Stimulated activated CD8-positive, alpha-beta memory T cell treated with anti-CD3 and anti-CD28 coated beads, Interleukin-4, amount 100 ng/mL, for 4 hours (primary cell): ENCODE data around the gene SNX6.
"Not testable (repeated sequence)": the region's sequence is repeated elsewhere in the genome, so short reads cannot be mapped to it uniquely, and the experiment has no call there.

Experiments
- DNase-seq, 2 donors: peaks; one replicate each; pipeline ENCODE4 v3.0.0-alpha.2; 2020; ENCODE audit warnings: low read depth in 2 of 2, low spot score in 1 of 2

Gene SNX6

DNA sequence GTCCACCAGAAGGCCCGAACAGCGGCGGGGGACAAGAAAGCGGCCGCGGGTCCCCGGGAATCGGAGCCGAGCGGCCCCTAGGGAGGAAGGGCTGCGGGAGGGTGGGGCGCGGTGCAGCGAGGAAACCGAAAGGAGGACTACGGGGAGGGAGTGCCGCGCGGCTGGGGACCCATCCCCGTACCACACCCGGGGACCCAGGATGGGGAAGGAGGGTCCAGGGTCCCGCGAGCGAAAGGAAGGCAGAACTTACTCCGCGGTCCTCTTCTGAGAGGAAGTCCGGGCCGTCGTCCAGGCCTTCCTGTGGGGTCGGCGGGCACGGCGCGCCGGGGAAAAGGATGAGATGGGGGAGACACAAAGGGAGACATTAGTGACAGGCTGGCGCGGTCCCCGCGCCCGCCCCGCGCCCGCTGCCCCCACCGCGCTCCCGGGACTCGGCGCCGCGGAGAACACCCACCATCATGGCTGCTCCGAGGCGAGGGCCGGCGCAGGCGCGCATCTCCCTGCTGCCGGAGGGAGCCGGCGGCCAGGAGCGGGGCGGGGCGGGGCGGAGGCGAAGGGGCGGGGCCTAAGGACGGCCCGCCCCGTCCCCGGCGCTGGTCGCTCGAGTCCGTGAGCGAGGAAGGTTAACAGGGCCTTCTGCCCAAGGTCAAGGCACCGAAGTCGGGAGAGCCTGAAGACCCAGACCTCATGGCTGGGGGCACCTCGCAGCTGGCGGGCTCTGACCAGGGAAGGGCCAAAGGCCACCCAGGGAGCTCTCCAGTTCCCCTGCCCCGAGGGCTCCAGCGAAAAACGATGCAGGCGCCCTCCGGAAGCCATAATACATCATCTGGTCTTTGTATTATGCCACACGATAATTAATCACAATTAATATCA is at the start of gene SNX6:
Gene SNX6 (minus strand): TSS at position 492 of the 873 bp plus-strand sequence. CDS start 32 bp downstream, at position 460.
- peak; percentile 45 to 69 for DNase-seq

GRCh38 chr14:34678735-34679134 is 48.8 kb upstream of the SNX6 start:
- DNase-seq: no peak

DNA sequence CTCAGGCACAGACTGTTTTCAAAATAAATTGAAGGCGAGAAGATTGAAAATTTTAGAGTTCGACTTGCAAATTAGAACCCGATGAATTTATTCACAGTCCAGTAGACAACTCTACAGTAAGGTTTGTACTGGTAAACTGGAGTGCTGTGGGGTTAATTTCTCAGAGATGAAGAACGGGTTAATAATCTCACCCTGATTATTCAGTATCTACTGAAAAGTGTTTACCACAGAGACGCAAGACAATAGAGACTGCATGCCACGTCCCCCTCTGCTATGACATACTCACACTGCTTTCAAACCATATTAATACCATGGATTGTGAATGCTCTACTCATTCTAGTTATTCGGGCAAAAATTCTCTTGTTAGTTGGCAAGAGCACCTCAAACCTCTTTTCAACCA is 48.4 kb upstream of the SNX6 start:
- DNase-seq: no peak

- no peak for DNase-seq
Observed at GRCh38 chr14:34676516-34677211, 46.7 kb upstream of the SNX6 start.

DNA sequence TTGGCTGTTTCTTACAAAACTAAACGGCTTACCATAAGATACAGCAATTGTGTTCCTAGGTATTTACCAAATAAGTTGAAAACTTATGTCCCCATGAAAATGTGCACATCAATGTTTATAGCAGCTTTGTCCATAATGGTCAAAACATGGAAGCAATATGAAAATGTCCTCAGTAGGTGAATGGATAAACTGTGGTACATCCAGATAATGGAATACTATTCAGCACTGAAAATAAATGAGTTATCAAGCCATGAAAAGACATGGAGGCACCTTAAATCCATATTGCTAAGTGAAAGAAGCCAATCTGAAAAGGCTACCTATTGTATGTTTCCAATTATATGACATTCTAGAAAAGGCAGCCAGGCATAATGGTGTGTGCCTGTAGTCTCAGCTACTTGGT is 43.8 kb upstream of the SNX6 start:
- DNase-seq: no peak

DNA sequence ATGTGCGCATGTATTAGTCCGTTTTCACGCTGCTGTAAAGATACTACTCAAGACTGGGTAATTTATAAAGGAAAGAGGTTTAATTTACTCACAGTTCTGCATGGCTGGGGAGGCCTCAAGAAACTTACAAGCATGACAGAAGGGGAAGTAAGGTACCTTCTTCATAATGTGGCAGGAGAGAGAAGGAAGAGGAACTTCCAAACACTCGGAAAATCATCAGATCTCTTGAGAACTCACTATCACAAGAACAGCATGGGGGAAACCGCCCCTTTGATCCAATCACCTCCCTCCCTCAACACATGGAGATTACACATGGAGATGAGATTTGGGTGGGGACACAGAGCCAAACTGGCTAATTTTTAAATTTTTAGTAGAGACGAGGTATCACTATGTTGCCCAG is 41.8 kb upstream of the SNX6 start:
- DNase-seq: no peak

DNA sequence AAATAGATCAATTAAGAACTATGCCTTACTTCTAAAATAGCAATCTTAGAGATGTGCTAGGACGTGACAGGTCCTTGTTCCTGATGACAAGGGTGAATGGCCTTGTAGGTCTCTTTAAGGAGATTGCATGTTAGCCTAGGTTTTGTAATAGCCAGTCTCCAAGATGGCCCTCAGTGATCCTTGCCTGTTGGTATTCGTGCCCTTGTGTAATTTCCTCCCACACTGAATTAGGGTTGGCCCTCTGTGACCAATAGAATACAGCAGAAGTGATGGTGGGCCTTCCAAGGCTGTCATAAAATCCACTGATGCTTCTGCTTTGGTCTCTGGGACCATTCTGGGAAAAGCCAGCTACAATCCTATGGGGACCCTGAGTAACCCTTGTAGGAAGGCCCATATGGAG is 38.2 kb upstream of the SNX6 start:
- no peak for DNase-seq

DNA sequence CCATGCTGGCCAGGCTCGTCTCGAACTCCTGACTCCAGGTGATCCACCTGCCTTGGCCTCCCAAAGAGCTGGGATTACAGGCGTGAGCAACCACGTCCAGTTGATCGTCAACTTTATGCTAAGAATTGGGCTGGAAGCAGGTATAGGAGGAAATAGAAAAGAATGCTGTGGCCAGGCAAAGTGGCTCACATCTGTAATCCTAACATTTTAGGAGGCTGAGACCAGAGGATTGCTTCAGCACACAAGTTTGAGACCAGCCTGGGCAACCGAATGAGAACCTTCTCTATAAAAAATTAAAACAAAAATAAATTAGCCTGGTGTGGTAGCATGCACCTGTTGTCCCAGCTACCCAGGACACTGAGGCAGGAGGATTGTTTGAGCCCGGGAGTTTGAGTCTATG is 37.1 kb upstream of the SNX6 start:
- no peak for DNase-seq

DNA sequence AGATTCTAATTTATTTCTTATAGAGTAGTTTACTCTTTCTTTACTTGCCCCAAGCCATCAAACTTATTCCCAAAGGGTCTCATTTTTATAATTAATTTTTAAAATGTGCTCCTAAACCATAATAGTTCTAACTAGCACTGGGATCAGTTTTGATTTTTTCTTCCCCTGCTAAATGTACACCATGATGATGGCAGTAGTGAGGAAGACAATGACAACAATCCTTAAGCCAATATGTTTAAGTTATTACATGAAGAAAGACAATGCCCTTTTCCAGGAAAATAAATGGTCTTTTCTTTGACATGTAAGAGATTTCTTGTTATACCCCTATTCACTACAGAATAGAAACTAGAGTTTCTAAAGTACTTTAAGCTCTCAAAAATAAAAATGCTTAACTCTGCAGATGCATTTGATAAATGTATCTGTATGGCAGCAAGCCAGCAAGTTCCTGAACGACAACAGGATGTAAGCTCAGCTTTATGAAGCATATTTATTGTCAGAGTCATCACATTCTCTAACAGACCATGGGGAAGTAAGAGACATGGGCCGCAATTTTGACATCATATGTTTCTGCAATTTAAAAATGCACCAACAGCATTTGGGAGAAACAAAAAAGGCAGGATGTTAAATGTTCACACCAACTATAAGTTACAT is 36.0 kb upstream of the SNX6 start:
- no peak for DNase-seq

- no peak for DNase-seq
Observed at GRCh38 chr14:34662561-34663088, 32.7 kb upstream of the SNX6 start.

- DNase-seq: no peak
Observed at GRCh38 chr14:34660796-34661195, 30.8 kb upstream of the SNX6 start.

DNA sequence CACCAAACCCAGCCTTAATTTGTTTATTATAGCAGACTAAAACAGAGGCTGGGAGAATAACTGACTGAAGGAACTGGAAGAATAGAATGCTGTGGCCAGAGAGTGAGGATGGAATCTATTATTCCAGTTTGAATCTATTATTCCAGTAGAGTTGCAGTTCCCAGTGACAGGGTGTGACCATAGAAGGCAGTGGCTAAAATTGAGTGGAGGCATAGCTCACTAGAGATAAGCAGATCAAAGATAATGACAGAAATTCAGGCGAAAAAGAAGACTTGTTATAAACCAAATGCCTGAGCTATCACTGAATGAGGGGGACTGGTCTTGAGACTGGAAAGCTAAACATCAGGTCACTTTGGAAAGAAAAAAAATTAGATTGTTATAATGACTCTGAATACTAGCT is 26.0 kb upstream of the SNX6 start:
- no peak for DNase-seq

DNA sequence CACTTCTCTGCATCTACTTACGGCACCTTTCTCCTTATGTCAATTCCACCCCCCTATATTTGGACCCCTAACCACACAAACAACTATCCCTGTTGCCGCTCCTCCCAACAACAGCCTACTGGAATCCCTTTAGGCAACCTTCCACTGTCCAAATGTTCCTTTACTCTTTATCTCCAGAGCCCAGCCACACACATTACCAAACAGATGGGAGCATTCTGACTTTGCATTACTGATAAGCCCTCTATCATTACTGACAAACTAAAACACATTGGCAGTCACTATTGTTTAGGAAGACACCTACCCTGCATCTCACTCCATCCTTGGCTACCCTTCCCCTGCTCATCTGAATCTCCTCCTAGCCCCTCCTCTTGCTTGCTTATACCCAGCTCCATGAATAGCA is 23.1 kb upstream of the SNX6 start:
- not testable (repeated sequence) for DNase-seq

DNA sequence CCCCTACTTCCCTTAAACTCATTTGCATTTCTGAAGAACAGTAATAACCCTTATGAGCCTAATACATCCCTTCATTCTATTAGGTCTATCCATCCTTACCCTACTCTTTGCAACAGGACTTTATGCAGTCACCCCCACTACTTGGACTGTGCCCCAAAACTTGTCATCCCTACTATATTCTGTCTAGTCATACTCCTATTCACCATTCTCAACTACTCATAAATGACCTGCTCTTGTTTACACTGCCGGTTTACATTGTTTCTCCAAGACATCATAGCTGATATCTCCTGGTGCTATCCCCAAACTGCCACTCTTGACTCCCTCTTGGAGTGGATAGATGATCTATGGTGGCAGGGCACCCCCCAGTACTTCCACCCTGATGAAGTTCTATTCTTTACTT is 22.4 kb upstream of the SNX6 start:
- not testable (repeated sequence) for DNase-seq

DNA sequence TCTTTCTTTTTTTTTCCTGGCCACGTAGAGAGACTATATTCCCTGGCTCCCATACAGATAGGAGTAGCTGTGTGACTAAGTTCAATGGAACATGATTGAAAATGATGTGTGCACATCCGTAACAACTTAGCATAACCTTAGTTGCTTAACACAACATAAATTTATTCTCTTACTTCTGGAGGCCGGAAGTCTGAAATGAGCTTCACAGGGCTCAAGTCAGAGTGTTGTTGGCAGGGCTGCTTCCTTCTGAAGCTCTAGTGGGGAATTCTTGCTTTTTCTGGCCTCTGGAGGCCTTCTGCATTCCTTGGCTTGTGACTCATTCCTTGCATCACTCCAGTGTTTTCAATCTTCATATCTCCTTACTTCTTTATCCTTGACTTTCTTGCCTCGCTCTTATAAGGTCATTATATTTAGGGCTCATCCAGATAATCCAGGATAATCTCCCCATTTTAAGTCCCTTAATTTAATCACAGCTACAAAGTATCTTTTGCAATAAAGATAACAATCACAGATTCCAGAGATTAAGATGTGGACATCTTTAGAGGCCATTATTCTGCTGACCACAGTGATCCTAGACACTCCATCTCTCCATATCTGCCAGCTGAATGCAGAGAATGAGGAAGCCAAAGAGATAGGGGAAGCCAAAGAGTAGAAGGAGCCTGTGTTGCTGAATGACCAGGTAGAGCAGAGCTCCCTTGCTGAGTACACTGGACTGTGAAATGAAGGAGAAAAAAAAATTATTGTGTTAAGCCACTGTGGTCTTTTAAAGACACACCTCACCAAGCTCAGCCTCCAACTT is 21.0 kb upstream of the SNX6 start:
- no peak for DNase-seq

- DNase-seq: not testable (repeated sequence)
Observed at GRCh38 chr14:34650006-34650405, 20.1 kb upstream of the SNX6 start.

- DNase-seq: no peak
Observed at GRCh38 chr14:34649344-34649743, 19.4 kb upstream of the SNX6 start.

DNA sequence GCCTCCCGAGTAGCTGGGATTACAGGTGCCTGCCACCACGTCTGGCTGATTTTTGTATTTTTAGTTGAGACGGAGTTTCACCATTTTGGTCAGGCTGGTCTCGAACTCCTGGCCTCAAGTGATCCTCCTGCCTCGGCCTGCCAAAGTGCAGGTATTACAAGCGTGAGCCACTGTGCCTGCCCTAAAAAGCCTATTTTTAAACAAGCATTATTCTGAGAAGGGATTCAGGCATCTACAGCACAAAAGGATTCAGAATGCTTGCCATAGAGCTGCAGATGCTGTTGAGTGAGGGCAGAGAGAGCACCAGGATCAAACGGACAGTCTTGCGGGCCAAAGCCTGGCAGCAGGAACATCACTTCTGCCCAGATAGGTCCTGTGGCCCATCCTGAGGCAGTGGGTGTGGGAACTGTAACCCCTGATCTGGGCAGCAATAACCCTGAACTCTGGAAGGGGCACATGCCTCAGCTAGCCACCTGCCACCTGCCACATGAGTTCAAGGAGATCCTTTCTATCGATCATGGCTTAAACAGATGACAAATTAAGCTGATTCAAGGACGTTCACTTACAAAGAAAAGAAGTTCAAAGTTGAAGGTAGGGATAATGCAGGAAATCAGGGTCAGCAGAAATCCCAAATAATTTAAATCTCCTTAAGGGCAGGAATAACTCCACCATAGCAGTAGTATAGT is 16.8 kb upstream of the SNX6 start:
- no peak for DNase-seq

DNA sequence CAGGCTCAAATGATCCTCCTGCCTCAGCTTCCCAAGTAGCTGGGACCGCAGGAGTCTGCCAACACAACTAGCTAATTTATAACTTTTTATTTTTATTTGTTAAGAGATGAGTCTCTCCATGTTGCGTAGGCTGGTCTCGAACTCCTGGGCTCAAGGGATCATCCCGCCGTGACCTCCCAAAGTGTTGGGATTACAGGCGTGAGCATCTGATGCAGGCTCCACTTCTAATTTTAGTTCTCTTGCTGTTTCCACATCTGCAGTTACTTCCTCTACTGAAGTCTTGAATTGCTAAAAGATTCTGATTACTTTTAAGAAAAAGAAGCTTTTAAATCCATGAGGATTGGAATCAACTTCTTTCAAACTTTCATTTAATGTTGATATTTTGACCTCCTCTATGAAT is 13.4 kb upstream of the SNX6 start:
- DNase-seq: no peak

DNA sequence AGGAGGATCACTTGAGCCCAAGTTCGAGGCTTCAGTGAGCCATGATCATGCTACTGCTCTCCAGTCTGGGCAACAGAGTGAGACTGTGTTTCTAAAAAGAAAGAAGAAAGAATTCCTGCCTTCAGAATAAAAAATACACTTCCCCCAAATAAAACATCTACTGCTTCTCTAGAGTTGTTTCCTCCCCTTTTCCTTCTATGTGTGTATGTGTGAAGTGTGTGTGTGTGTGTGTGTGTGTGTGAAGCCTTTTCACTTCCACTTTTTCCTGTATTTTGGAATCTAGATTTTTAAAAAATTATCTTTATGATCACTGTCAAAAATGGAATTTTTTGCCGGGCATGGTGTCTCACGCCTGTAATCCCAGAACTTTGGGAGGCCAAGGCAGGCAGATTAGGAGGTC is 12.6 kb upstream of the SNX6 start:
- DNase-seq: no peak
